Vagina (tissue), 2 donors: ENCODE results near the gene TBCD. TPM values are rescaled to one million over a fixed set of nuclear protein-coding genes. Genes with fewer than 3 reads are reported as not detected.

ENCODE experiments used
- DNase-seq, 2 donors: peaks; one replicate each; pipeline ENCODE4 v3.0.0-alpha.2; 2017; ENCODE audit errors: extremely low spot score in 2 of 2
- H3K27ac ChIP-seq: fragments of 200-600 bp; sonication (generic); one replicate; pipeline ENCODE4 v1.5.1; 2019
- H3K27me3 ChIP-seq: fragments of 200-600 bp; sonication (generic); one replicate; pipeline ENCODE4 v1.5.1; 2019
- H3K36me3 ChIP-seq, 2 donors: fragments of 200-600 bp; sonication (generic); one replicate each; pipeline ENCODE4 v1.5.1; 2017 to 2019
- H3K4me1 ChIP-seq: fragments of 200-600 bp; sonication (generic); one replicate; pipeline ENCODE4 v1.5.1; 2019
- H3K4me3 ChIP-seq, 2 donors: fragments of 200-600 bp; sonication (generic); 1 replicate in 1 of 2; 2 replicates in 1 of 2; pipeline ENCODE4 v1.5.1; 2016 to 2019
- H3K9me3 ChIP-seq: fragments of 200-600 bp; sonication (generic); one replicate; pipeline ENCODE4 v1.5.1; 2019
- CTCF ChIP-seq, 3 experiments: fragments of 450-650 bp in 2 of 3; fragments of 200-600 bp in 1 of 3; sonication (generic) in 1 of 3; IDR thresholded peaks; one replicate each; pipeline ENCODE4 v1.5.1; 2017 to 2019; ENCODE audit warnings: antibody characterized with exemption in 3 of 3, mild to moderate bottlenecking in 2 of 3, moderate library complexity in 2 of 3
- POLR2A ChIP-seq, 2 donors: fragments of 450-650 bp; IDR thresholded peaks; one replicate each; pipeline ENCODE4 v1.6.1; 2017; ENCODE audit warnings: antibody characterized with exemption in 2 of 2, mild to moderate bottlenecking in 2 of 2, moderate library complexity in 2 of 2
- POLR2AphosphoS5 ChIP-seq, 2 donors: sonication (generic); formaldehyde crosslinking; IDR thresholded peaks; one replicate each; pipeline ENCODE4 v1.9.0; 2017; ENCODE audit warnings: antibody characterized with exemption in 2 of 2, mild to moderate bottlenecking in 2 of 2, low read depth in 1 of 2; ENCODE audit not compliant: insufficient read depth in 1 of 2
- intact Hi-C: fragments of 100-400 bp; cut with DNase I; formaldehyde crosslinking; loops from one replicate; pipeline ENCODE4 v1.15.1; 2023
- total RNA-seq: library from RNA; depleted of rRNA; stranded (reverse); fragments of >200 nt; gene quantifications from one replicate; pipeline ENCODE4 v1.2.3, GENCODE V29; 2016

Gene TBCD
- total RNA-seq, 1 donor from 2014 or later = 79.3 TPM

GRCh38 chr17:82793974-82794630, 42.2 kb downstream of the TBCD start:
- Histone ChIP-seq H3K4me1 (peaks cover 28% of the 10 kb centered on the region), H3K36me3 (no peaks in the 10 kb centered on the region), H3K9me3 (no peaks in the 10 kb centered on the region), H3K27me3 (no peaks in the 10 kb centered on the region), H3K4me3 (no peak overlapping the region), H3K27ac (peak overlapping the region; percentile 72)
- TF ChIP-seq CTCF (IDR thresholded peaks at IDR 0.05) (no peak), POLR2AphosphoS5 (IDR thresholded peaks at IDR 0.05; ENCODE audit: insufficient read depth in 1 of 2, low read depth in 1 of 2) (peak; percentile 46 to 51), POLR2A (IDR thresholded peaks at IDR 0.05) (no peak)
- DNase-seq = no peak
- intact Hi-C loops = no loop called here

GRCh38 chr17:82794781-82795482, 43.1 kb downstream of the TBCD start:
- Histone ChIP-seq H3K27me3 (no peaks in the 10 kb centered on the region), H3K9me3 (no peaks in the 10 kb centered on the region), H3K4me3 (no peak overlapping the region), H3K27ac (peak overlapping the region; percentile 72), H3K4me1 (peaks cover 28% of the 10 kb centered on the region), H3K36me3 (no peaks in the 10 kb centered on the region)
- DNase-seq = no peak
- intact Hi-C loops = loop anchor here (5.0 kb wide), 1 partner anchor 52 kb away; no protein-coding TSS in a partner anchor
- no peak for TF ChIP-seq POLR2AphosphoS5 (IDR thresholded peaks at IDR 0.05; ENCODE audit: insufficient read depth in 1 of 2, low read depth in 1 of 2)
- no peak for TF ChIP-seq CTCF (IDR thresholded peaks at IDR 0.05)
- no peak for TF ChIP-seq POLR2A (IDR thresholded peaks at IDR 0.05)

GRCh38 chr17:82795615-82796014, 43.8 kb downstream of the TBCD start:
- no peaks in the 10 kb centered on the region for H3K36me3 ChIP-seq
- intact Hi-C loops = loop anchor here (5.0 kb wide), 1 partner anchor 52 kb away; no protein-coding TSS in a partner anchor
- no peak for DNase-seq
- TF ChIP-seq POLR2AphosphoS5 (IDR thresholded peaks at IDR 0.05; ENCODE audit: insufficient read depth in 1 of 2, low read depth in 1 of 2) (no peak), POLR2A (IDR thresholded peaks at IDR 0.05) (no peak), CTCF (IDR thresholded peaks at IDR 0.05) (no peak)
- H3K27me3 ChIP-seq = no peaks in the 10 kb centered on the region
- no peak overlapping the region for H3K4me3 ChIP-seq
- no peaks in the 10 kb centered on the region for H3K9me3 ChIP-seq
- H3K27ac ChIP-seq = no peak overlapping the region
- peaks cover 28% of the 10 kb centered on the region for H3K4me1 ChIP-seq

- no peak for DNase-seq
- H3K27ac ChIP-seq = no peak overlapping the region
- intact Hi-C loops = loop anchor here (5.0 kb wide), 1 partner anchor 50 kb away; no protein-coding TSS in a partner anchor
- H3K9me3 ChIP-seq = no peaks in the 10 kb centered on the region
- no peaks in the 10 kb centered on the region for H3K27me3 ChIP-seq
- no peak for TF ChIP-seq POLR2AphosphoS5 (IDR thresholded peaks at IDR 0.05; ENCODE audit: insufficient read depth in 1 of 2, low read depth in 1 of 2)
- peaks cover 20% of the 10 kb centered on the region for H3K4me1 ChIP-seq
- H3K36me3 ChIP-seq = no peaks in the 10 kb centered on the region
- no peak overlapping the region for H3K4me3 ChIP-seq
Measured at GRCh38 chr17:82797061-82797460, 45.2 kb downstream of the TBCD start.

- Histone ChIP-seq H3K4me3 (no peak overlapping the region), H3K9me3 (no peaks in the 10 kb centered on the region), H3K36me3 (no peaks in the 10 kb centered on the region), H3K27me3 (no peaks in the 10 kb centered on the region), H3K27ac (peak overlapping the region; percentile 19), H3K4me1 (peaks cover 12% of the 10 kb centered on the region)
- no peak for DNase-seq
- TF ChIP-seq CTCF (IDR thresholded peaks at IDR 0.05) (no peak), POLR2AphosphoS5 (IDR thresholded peaks at IDR 0.05; ENCODE audit: insufficient read depth in 1 of 2, low read depth in 1 of 2) (no peak), POLR2A (IDR thresholded peaks at IDR 0.05) (no peak)
- intact Hi-C loops = loop anchor here (5.0 kb wide), 1 partner anchor 49 kb away; no protein-coding TSS in a partner anchor
Measured at GRCh38 chr17:82798752-82799151, 46.9 kb downstream of the TBCD start.
